HG03103 (cell line): ENCODE data around the gene NFYB.
"Not testable (repeated sequence)": the region's sequence is repeated elsewhere in the genome, so short reads cannot be mapped to it uniquely, and the experiment has no call there.

ENCODE experiments used
- ATAC-seq: cut with Tn5 transposase; IDR thresholded peaks from one replicate; pipeline ENCODE4 v1.9.1; 2021; ENCODE audit warnings: low read depth; ENCODE audit not compliant: unreplicated experiment

Gene NFYB

DNA sequence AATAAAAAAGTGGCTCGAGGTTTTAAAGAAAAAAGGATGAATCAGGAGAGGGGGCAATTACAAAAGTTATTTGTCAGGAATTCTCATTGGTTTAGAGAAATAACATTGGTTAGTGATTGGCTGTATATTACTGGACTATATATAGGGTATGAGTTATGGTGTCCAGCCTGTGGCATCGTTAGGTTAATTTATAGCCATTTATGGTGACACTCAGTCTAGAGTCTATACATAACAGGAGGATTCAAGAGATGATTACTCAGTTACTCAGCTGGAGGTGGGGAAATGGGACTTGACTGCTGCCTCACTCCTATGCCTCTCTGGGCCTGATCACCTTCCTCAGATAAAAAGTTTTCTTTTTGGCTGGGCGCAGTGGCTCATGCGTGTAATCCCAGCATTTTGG is 25.6 kb upstream of the NFYB start:
- ATAC-seq, result no peak

DNA sequence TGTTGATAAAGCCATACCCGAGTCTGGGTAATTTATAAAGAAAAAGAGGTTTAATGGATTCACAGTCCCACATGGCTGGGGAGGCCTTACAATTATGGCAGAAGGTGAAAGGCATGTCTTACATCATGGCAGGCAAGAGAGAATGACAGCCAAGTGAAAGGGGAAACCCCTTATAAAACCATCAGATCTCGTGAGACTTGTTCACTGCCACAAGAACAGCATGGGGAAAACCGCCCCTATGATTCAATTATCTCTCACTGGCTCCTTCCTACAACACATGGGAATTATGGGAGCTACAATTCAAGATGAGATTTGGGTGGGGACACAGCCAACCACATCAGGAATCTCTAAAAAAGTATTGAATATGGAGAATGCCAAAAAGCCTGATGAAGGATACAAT is 25.0 kb upstream of the NFYB start:
- ATAC-seq, result not testable (repeated sequence)

DNA sequence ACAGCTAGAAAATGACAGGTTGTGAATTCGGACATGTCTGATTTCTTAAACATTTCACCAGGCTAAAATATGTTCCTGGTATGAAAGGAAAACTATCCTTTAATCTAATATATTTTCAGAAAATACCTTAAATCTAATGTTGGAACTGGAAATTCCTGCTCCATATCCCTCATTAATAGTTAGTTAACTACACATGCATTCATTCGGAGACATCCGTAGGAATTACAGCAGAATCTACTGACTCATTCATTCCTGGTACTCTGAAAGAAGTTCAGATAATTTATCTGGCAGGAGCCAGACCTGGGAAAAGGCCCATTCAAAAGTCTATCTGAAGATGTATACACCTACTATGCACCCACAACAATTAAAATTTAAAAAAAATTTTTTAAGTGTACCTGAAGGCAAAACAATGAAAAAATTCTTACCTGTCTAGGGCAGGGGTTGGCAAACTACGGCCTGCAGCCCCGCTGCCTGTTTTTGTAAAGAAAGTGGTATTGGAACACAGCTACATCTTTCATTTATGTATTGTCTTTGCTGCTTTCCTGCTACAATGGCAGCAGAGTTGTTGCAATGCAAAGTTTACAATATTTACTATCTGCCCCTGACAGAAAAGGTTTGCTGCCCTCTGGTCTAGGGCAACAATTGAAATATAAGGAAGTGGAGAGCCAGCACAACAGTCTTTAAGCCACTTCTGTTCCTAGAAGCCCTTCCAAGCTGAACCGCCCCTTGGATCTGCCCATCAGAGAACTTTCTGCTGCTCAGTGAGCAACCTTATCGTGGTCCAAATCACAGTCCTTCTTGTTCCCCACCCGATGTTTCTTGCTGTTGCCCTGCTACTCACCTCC is 17.9 kb upstream of the NFYB start:
- ATAC-seq, result no peak

DNA sequence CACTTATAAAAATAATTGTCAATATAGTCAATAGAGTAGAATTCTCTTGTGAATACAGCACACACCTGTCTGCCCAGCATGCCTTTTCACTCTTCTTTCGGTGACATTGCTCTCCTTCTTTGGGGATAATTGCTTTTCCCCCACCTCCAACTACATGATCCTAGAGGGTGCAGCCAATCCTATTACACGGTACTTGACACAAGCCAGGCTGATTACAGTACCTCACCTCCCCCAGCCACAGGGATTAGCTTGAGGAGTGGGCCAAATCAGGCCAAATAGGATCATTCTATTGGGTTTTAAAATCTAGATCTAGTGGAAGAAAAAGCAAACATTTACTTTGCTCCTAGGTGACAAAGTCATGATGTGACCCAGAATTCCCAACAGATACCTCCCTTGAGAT is 16.8 kb upstream of the NFYB start:
- no peak for ATAC-seq

DNA sequence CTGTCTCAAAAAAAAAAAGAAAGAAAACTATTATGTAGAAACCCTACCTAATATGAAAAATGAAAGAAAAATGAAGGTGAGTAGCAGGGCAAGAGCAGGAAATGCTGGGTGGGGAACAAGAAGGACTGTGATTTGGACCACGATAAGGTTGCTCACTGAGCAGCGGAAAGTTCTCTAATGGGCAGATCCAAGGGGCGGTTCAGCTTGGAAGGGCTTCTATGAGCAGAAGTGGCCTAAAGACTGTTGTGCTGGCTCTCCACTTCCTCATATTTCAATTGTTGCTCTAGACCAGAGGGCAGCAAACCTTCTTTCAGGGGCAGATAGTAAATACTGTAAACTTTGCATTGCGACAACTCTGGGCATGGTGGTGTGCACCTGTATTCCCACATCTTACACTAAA is 16.3 kb upstream of the NFYB start:
- no peak for ATAC-seq

DNA sequence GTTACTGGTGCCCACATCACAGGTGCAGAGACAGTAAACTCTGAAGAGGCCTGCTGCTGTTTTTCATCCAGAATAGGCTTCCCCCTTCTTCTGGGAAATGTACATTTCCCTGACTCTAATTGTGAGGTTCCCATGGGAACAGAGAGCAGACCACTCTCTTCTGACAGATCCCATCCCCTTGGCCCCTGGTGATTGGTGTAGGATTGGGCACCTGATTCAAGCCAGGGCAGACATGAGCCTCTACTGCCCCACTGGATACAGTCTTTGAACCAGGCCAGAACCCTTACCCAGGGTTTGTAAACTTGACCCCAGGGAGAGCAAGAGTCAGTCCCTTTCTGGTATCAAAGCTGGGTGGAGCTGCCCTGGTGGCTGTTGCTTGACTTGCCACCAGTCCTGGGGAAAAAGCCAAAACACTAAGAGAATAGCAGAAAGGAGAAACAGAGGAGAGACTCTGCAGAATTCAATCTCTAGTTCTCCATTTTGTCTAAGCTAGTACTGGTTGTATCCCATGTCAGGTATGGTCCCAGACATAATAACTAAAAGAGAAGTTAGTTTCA is 14.8 kb upstream of the NFYB start:
- no peak for ATAC-seq

DNA sequence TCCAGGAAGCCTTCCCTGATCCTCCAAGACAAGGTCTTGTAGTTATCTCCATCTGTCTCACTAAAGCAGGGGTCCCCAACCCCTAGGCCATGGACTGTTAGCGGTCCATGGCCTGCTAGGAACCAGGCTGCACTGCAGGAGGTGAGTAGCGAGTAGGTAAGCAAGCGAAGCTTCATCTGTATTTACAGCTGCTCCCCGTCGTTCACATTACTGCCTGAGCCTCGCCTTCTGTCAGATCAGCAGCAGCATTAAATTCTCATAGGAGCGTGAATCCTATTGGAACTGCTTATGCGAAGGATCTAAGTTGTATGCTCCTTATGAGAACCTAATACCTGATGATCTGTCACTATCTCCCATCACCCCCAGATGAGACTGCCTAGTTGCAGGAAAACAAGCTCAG is 12.4 kb upstream of the NFYB start:
- no peak for ATAC-seq

DNA sequence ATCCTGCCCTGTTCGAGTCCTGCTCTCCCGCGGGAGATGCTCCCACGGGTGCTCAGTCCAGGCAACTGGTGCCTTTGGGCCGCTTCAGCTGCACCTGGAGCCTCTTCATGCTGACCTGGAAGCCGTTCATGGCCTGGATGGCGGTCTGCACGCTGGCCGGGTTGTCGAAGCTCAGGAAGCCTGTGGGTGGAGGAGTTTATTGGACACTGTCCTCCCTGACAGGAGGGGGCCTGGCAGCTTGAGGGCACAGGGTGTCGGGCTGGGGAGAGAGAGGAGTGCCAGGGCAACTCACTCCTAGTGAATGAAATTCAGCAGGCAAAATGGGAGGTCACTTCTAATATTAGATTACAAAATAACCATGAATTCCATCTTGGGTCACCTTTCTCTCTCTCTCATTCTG is 9.3 kb upstream of the NFYB start:
- no peak for ATAC-seq

DNA sequence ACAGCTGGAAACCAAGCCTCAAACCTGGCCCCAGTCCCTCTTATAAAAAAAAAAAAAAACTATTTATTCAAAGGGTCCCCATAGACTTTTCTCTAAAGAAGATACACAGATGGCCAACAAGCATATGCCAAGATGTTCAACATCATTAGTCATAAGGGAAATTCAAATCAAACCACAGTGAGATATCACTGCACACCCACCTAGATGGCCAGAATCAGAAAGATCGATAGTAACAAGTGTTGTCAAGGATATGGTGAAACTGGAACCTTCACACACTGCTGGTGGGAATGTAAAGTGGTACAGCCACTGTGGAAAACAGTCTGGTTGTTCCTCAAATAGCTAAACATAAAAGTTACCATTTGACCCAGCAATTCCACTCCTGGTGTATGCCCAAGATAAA is 5.9 kb upstream of the NFYB start:
- no peak for ATAC-seq

DNA sequence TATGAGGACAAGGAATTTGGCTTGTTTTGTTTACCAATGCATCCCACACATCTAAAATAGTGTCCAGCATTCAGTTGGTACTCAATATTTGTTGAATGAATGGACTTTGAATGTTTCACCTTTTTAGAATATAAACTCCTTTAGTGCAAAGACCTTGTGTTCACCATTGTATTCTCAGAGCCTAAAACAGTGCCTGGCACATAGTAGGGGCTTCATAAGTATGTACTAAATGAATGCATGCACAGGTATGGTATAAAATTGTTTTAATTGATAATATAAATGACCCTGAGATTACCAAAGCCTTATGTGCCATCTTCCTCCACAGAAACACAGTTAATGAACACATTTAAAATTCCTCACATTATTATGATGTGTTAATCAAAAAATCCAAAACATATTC is 5.0 kb upstream of the NFYB start:
- ATAC-seq, result no peak

DNA sequence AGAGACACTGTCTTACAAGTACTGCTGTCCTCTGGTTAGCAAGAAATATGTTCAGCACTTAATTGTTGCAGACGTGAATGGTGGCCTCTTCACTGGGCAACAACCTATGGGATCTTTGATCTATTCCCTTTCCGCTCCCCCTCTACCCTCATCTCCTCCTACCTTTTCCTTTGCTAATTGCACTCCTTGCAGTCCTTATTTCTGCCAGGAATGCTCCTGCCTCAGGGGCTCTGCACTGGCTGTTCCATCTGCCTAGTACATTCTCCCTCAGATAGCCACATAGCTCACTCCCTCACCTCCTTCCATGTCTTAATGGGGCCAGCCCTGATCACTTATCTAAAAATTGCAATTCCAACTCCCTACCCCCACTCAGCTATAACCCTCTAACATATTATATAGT is 4.5 kb upstream of the NFYB start:
- ATAC-seq, result no peak

DNA sequence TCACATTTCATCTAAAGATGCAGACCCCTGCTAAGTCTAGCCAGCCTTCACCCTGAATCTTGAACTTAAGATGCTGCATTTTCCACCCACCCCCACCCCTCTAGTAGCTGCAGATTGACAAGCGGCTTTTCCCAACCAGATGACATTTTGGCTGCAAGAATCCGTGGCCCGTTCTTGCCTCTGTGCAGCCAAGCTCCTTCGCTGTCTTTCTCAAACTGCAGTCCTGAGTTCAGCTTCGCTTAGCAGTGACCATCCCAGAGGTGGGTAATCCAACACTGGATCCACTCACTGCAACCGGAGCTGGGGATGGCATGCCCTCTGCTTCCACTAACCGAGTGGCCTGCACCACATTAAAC is 765 bp upstream of the NFYB start:
- no peak for ATAC-seq

DNA sequence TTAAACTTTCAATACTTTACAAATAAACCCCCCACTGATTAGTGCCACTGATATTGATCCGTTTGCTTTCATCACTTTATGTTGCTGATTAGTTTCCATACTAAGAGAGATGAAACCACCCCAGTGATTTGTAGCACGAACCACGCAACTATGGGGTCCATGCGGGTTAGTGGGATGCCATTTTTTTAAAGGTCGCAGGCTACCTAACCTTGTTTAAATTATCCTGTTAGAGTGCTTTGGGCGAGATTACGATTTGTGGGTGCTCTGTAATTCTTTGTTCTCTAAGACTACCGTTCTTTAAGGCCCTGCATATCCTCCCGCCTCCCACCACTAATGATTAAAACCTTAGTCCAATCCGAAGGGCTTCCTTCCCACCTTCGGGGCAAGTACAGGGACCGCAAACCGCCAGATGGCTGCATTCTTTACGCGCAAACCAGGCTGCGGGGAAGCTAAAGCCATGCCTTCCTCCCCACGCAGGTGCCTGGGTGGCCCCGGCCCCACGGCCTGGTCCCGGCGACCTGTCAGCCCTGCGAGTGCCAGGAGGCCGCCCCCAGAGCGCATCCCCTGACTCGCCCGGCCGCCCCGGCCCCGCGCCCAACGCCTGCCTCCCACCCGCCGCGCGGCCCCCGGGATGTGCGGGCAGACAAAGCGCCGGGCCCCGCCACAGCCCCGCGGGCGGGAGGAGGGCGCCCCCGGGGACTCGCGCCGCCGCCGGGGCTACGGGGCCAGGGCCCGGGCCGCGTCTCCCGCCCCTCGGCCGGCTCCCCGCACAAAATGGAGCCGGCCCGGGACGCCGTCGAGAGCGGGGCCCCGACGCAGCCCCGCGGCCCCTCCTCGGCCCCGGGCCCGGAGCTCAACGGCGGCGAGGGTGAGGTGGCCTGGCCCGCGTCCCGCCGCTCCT is 759 bp downstream of the NFYB start:
- ATAC-seq, result peak; percentile 23

DNA sequence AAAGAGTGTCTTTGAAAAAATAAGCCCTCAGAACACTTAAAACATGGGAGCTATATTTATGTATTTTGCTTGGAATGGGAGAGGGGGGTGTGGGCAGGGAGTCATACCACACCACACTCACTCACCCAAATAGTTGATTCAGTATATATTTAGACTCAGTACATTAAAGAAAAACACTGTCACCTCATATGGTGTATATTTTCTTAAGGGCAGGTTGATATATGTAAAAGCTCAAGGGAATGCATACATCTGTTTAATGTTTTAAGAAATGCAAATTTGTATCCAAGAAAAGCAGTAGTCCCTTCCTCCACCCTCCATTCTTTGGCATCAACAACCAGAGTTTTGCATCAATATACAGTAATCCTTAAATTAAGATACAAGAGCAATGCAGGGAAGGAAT is 1.4 kb downstream of the NFYB start:
- no peak for ATAC-seq

DNA sequence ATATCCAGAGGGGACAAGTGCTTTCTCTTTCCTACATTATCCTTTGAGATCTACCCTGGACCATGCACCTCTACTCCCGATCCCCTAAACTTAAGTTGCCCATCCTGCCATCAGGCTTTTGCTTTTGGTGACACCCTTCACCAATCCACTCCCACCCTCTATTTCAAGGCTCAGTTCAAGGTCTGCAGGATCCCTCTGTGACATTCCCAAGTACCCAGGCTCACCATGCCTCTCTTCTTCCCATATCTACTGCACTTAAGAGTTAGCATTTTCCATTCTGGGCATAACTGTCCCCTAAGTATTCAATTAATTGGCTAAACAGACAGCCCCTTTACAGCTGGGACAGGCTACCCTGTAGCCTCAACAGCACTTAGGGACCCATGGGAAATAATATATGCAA is 3.1 kb downstream of the NFYB start:
- ATAC-seq, result no peak

DNA sequence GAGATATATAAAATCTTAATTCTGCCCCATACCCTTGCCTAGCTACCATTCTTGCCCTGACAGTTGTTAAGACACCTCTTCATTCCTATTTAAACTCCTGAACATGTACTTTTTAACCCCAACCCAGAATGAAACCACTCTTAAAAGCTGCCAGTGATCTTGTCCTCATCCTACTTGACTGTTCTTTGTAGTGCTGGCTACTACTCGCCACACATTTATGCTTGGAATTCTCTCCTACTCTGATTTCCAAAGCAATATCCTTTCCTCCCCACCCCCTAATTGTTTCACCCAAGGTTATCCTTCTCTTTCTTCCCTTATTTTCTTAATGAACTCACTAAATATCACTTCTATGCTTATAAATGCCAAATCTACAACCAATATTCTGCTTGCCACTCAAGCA is 4.1 kb downstream of the NFYB start:
- no peak for ATAC-seq

DNA sequence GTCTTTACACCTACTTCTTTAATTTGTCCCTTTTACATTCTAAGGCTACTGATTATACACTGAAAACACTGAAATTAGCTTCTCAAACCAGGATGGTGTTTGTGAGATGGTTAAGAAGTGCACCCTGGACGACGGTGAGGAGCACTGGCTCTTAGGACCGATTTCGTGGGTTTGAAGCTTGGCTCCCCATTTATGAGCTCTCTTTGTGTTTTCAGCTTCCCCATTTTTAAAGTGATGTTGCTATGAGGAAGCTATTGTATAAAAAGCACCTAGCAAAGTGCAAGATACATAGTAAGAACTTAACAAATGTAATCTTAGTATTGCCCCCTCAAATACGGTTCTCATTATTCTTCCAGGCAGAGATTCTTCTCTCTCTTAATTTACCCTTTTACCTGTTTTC is 4.7 kb downstream of the NFYB start:
- ATAC-seq, result no peak

DNA sequence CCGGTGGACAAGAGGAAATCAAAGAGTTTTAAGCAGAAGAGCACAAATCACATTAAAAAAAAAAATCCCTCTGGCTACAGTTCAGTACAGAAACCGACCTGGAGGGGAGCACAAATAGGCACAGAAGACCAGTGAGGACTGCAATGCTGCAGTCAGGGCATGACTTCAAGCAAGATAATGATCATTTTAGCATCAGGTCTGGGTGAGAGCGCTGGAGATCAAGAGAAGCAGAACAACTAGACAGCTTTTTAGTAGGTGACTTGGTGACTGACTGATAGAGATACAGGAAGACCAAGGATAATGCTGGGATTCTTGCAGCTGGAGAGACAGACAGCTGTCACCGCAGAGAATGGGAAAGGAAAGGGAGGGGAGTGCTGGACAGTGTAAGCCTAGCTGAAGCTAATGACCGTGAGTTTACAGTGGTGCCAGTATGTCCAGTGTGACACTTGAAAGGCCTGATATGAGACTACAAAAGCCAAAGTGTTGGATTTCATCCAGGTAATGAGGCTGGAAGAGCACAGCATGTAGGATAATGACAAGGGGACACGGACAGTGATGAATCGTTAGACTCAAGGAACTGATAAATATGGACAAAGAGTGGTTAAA is 5.6 kb downstream of the NFYB start:
- ATAC-seq, result no peak

DNA sequence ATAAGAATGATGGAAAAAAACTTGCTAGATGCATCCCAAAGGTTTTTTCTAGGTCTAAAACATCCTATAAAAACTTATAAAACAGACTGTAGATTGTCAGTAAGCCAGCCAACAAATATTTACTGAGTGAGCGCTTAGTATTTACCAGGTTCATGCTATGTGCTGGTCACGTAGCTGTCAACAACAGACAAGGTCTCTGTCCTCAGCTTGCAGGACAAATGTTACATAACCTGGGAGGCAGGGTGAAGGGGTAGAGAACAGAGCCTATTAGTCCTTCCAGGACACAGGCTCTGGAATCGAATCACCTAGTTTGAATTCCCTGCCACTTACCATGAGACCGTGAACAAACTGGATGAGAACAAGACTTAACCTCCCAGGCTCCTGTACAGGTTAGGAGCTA is 6.4 kb downstream of the NFYB start:
- ATAC-seq, result no peak

DNA sequence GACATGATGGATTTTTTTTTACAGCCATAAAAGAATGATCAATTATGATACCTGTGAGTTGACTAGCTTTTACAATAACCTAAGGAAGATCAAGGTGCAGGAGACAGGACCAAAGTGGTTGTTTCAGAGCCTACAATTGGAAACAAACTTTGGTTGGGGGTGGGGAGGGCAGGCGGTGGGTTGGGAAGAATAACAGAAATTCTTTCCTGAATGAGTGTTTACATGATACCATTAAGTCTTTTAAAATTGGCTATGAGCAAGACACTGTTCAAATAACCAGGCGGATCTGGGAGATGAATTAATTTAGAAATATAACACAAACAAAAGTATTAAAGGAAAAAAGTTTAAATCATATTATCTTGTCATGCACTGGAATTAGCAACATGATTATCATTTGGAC is 7.2 kb downstream of the NFYB start:
- no peak for ATAC-seq

DNA sequence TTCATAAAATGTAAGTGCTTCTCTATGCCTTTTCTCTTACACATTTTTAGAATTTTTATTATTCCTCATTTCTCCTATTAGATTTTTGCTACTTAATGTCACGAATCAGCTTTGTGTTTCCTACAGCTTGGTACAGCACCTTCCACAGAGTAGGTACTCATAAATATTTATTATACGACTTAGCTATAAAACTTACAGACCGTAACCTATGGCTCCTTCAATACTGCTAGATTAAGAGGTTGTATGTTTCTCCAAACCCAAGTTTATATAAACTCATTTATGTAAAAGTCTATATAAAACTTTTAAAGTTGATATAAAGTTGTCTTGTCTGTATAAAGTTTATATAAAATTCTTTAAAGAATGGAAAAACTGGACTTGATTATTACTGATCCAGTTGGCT is 11.5 kb downstream of the NFYB start:
- ATAC-seq, result no peak
